Inferior parietal cortex (tissue), 1 donor: ENCODE measurements around the gene DAPK1.

Experiments used
- DNase-seq: peaks from one replicate; pipeline ENCODE4 v3.0.0-alpha.2; 2016; ENCODE audit errors: extremely low spot score

The DAPK1 gene

GRCh38 chr9:87593359-87593980 is 95.8 kb downstream of the DAPK1 start:
- no peak for DNase-seq

- DNase-seq, result no peak
These were observed 96.5 kb downstream of the DAPK1 start for GRCh38 chr9:87594194-87594593.

- DNase-seq, result no peak
These were observed 97.0 kb downstream of the DAPK1 start for GRCh38 chr9:87594662-87595061.

- DNase-seq, result no peak
These were observed 97.9 kb downstream of the DAPK1 start for GRCh38 chr9:87595610-87596009.

GRCh38 chr9:87596862-87597261 is 99.2 kb downstream of the DAPK1 start:
- DNase-seq, result no peak

GRCh38 chr9:87597710-87598443 is 100.2 kb downstream of the DAPK1 start:
- no peak for DNase-seq

GRCh38 chr9:87599901-87600610 is 102.4 kb downstream of the DAPK1 start:
- no peak for DNase-seq

GRCh38 chr9:87601176-87601575 is 103.5 kb downstream of the DAPK1 start:
- DNase-seq, result no peak

GRCh38 chr9:87601595-87601994 is 103.9 kb downstream of the DAPK1 start:
- no peak for DNase-seq

GRCh38 chr9:87602933-87603643 is 105.4 kb downstream of the DAPK1 start:
- no peak for DNase-seq

- no peak for DNase-seq
These were observed 106.3 kb downstream of the DAPK1 start for GRCh38 chr9:87603854-87604490.

GRCh38 chr9:87604886-87605588 is 107.4 kb downstream of the DAPK1 start:
- no peak for DNase-seq

GRCh38 chr9:87605676-87606075 is 108.0 kb downstream of the DAPK1 start:
- DNase-seq, result no peak

GRCh38 chr9:87606841-87607521 is 109.3 kb downstream of the DAPK1 start:
- DNase-seq, result no peak

- no peak for DNase-seq
These were observed 110.2 kb downstream of the DAPK1 start for GRCh38 chr9:87607859-87608258.

GRCh38 chr9:87609002-87609401 is 111.3 kb downstream of the DAPK1 start:
- DNase-seq, result no peak

GRCh38 chr9:87609486-87609885 is 111.8 kb downstream of the DAPK1 start:
- no peak for DNase-seq

GRCh38 chr9:87610200-87611155 is 112.8 kb downstream of the DAPK1 start:
- DNase-seq, result no peak

GRCh38 chr9:87611776-87612175 is 114.1 kb downstream of the DAPK1 start:
- no peak for DNase-seq
